Osteocyte (in vitro differentiated cells): ENCODE results near the gene ALKBH4. TPM values are rescaled to one million over a fixed set of nuclear protein-coding genes. Genes with fewer than 3 reads are reported as not detected.

ENCODE experiments used
- DNase-seq: peaks from one replicate; pipeline ENCODE4 v3.0.0; 2021; ENCODE audit warnings: mixed read lengths; ENCODE audit not compliant: unreplicated experiment; ENCODE audit errors: extremely low spot score
- H3K27ac Mint-ChIP-seq: one replicate; pipeline ENCODE4 v1.8.0; 2021; ENCODE audit warnings: mild to moderate bottlenecking, mixed read lengths; ENCODE audit not compliant: unreplicated experiment
- H3K27me3 Mint-ChIP-seq: one replicate; pipeline ENCODE4 v1.8.0; 2021; ENCODE audit warnings: mixed read lengths; ENCODE audit not compliant: unreplicated experiment
- H3K36me3 Mint-ChIP-seq: one replicate; pipeline ENCODE4 v1.8.0; 2021; ENCODE audit warnings: mixed read lengths; ENCODE audit not compliant: unreplicated experiment
- H3K4me1 Mint-ChIP-seq: one replicate; pipeline ENCODE4 v1.8.0; 2021; ENCODE audit warnings: mixed read lengths; ENCODE audit not compliant: unreplicated experiment
- H3K4me3 Mint-ChIP-seq: one replicate; pipeline ENCODE4 v1.8.0; 2021; ENCODE audit warnings: mild to moderate bottlenecking, moderate library complexity, mixed read lengths; ENCODE audit not compliant: unreplicated experiment
- H3K9me3 Mint-ChIP-seq: one replicate; pipeline ENCODE4 v1.8.0; 2021; ENCODE audit warnings: mixed read lengths; ENCODE audit not compliant: unreplicated experiment
- CTCF ChIP-seq: fragments of 200-600 bp; sonication (generic); IDR thresholded peaks from 2 replicates; pipeline ENCODE4 v1.5.0; 2021; ENCODE audit warnings: antibody characterized with exemption, mild to moderate bottlenecking, moderate library complexity
- microRNA-seq: library from miRNA; unstranded; fragments of <30 nt; microRNA quantifications from one replicate; pipeline ENCODE4 v1.1.0, GENCODE V29; 2020; ENCODE audit not compliant: unreplicated experiment
- total RNA-seq: library from RNA; stranded (reverse); gene quantifications from 2 replicates; pipeline ENCODE4 v1.2.1, GENCODE V29; 2021

ALKBH4 gene
- total RNA-seq, 1 donor from 2014 or later: 13.9 TPM

GRCh38 chr7:102407910-102408309, 56.8 kb downstream of the ALKBH4 start:
- DNase-seq: no peak
- no peak overlapping the region for H3K27ac Mint-ChIP-seq
- no peaks in the 10 kb centered on the region for H3K4me1 Mint-ChIP-seq
- no peak for TF ChIP-seq CTCF
- H3K36me3 Mint-ChIP-seq: peaks cover 62% of the 10 kb centered on the region
- H3K9me3 Mint-ChIP-seq: peaks cover 6% of the 10 kb centered on the region
- H3K27me3 Mint-ChIP-seq: no peaks in the 10 kb centered on the region
- no peak overlapping the region for H3K4me3 Mint-ChIP-seq

Small RNAs within 50 kb of the gene (microRNA-seq; reads per million reads assigned to microRNA genes)
- gene MIR4467 (not detected), gene MIR5090 (1.6 reads per million)

Other genes starting within 250 kb of the ALKBH4 start
- gene SH2B2, start 178.0 kb downstream of the ALKBH4 start, total RNA-seq: 8.3 and 8.9 TPM in 2 replicates
- not detected in 2 replicates for gene SPDYE6, start 108.4 kb downstream of the ALKBH4 start, total RNA-seq
- 30.1 and 32.2 TPM in 2 replicates for gene PRKRIP1, start 68.5 kb downstream of the ALKBH4 start, total RNA-seq
- 46.3 and 47.8 TPM in 2 replicates for gene ORAI2, start 31.3 kb downstream of the ALKBH4 start, total RNA-seq
- gene LRWD1, start 121 bp upstream of the ALKBH4 start, total RNA-seq: 20.1 and 22.1 TPM in 2 replicates
- 45.2 and 45.4 TPM in 2 replicates for gene POLR2J, start 14.1 kb upstream of the ALKBH4 start, total RNA-seq
- gene RASA4B, start 52.9 kb upstream of the ALKBH4 start, total RNA-seq: 7.4 and 11.7 TPM in 2 replicates
- 7.9 and 11.0 TPM in 2 replicates for gene UPK3BL2, start 78.8 kb upstream of the ALKBH4 start, total RNA-seq
- not detected in 2 replicates for gene SPDYE2, start 86.4 kb upstream of the ALKBH4 start, total RNA-seq
- 24.1 and 27.1 TPM in 2 replicates for gene POLR2J3, start 107.7 kb upstream of the ALKBH4 start, total RNA-seq
- 26.1 and 27.0 TPM in 2 replicates for gene RASA4, start 151.9 kb upstream of the ALKBH4 start, total RNA-seq
- gene UPK3BL1, start 177.9 kb upstream of the ALKBH4 start, total RNA-seq: 16.4 and 20.6 TPM in 2 replicates
- gene SPDYE2B, start 185.5 kb upstream of the ALKBH4 start, total RNA-seq: not detected in 2 replicates
- gene POLR2J2, start 206.8 kb upstream of the ALKBH4 start, total RNA-seq: 6.5 and 6.7 TPM in 2 replicates